ENCODE results near the gene STS.

- TF ChIP-seq MXI1 (IDR thresholded peaks at IDR 0.05; ENCODE audit: low read depth, low read length) (no peak), CTCF (IDR thresholded peaks at IDR 0.05 in 2 of 3, conservative IDR thresholded peaks at IDR 0.05 in 1 of 3; ENCODE audit: control insufficient read depth in 2 of 3, extremely low read depth in 1 of 3, insufficient read depth in 1 of 3, low read depth in 3 of 3, low read length in 3 of 3) (no peak), EZH2 (IDR thresholded peaks at IDR 0.05; ENCODE audit: borderline replicate concordance, control insufficient read depth, low read depth, low read length) (no peak), CBX5 (IDR thresholded peaks at IDR 0.05; ENCODE audit: low read depth) (no peak)
These were observed 31.4 kb upstream of the STS start for GRCh38 chrX:7116081-7116480.

Measured in GM12878 (cell line).